ENCODE measurements around the gene SIX5.

SIX5 gene

GRCh38 chr19:45769821-45770191, 754 bp upstream of the SIX5 start:
- no peak for DNase-seq (ENCODE audit: low read depth)
- H3K4me3 ChIP-seq (ENCODE audit: low read depth, low read length): peak overlapping the region; percentile 46
- TF ChIP-seq POLR2A (IDR thresholded peaks at IDR 0.05; ENCODE audit: extremely low read depth, insufficient read length) (no peak), MYC (IDR thresholded peaks at IDR 0.05; ENCODE audit: low read depth, low read length) (no peak), MAX (IDR thresholded peaks at IDR 0.05; ENCODE audit: low read depth, low read length) (no peak)
- TF ChIP-seq, protein P1, sequence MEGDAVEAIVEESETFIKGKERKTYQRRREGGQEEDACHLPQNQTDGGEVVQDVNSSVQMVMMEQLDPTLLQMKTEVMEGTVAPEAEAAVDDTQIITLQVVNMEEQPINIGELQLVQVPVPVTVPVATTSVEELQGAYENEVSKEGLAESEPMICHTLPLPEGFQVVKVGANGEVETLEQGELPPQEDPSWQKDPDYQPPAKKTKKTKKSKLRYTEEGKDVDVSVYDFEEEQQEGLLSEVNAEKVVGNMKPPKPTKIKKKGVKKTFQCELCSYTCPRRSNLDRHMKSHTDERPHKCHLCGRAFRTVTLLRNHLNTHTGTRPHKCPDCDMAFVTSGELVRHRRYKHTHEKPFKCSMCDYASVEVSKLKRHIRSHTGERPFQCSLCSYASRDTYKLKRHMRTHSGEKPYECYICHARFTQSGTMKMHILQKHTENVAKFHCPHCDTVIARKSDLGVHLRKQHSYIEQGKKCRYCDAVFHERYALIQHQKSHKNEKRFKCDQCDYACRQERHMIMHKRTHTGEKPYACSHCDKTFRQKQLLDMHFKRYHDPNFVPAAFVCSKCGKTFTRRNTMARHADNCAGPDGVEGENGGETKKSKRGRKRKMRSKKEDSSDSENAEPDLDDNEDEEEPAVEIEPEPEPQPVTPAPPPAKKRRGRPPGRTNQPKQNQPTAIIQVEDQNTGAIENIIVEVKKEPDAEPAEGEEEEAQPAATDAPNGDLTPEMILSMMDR (IDR thresholded peaks at IDR 0.05; ENCODE audit: low read depth, low read length): no peak

DNA sequence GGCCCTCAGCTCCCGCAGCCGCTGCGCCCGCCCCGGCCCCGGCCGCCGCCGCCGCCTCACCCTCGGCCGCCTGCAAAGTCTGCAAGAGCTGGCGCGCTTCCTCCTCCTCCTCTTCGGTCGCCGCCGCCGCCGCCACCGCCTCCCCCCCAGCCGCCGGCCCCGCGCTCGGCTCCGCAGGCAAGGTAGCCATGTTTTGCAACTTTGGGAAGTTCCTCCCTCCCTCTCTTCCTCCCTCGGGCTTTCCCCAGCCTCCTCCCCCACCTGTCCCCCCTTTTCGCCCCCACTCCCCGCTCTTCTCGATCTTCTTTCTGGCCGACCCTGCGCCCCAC, 433 bp downstream of the SIX5 start:
- TF ChIP-seq MYC (IDR thresholded peaks at IDR 0.05; ENCODE audit: low read depth, low read length): no peak
- TF ChIP-seq, protein P1 (IDR thresholded peaks at IDR 0.05; ENCODE audit: low read depth, low read length): no peak
- DNase-seq (ENCODE audit: low read depth): peak; percentile 66
- peak overlapping the region; percentile 65 for H3K4me3 ChIP-seq (ENCODE audit: low read depth, low read length)

DNA sequence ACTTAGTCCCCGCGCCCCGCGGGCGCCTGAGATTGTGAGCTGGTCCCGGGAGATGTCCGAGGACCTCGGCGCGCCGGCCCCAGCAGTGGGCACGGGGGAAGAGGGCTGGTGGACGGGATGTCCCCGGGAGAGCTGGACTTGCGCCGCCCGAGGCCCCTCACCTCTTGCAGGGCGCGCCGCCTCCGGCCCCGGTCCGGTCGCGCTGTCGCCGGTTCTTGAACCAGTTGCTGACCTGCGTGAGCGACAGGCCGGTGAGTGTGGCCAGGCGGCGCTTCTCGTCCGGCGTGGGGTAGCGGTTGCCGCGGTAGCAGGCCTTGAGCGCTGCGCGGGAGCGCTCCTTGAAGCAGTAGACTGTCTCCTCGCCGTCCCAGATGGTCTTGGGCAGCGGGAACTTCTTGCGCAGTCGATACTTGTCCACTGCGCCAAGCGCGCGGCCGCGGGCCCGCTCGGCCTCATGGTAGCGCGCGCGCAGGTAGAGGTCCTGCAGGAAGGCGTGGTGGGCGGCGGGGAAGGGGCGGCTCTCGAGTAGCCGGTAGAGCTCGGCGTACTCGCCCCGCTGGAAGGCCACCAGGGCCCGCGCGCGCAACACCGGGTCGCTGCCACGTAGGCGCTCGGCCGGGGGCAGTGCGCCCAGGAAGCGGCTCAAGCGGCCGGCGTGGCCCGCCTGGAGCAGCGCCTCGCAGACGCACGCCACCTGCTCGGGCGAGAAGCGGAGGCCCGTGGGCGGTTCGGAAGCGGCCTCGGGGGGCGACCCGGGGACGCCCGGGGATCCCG, 984 bp downstream of the SIX5 start:
- peak; percentile 74 for DNase-seq (ENCODE audit: low read depth)
- peak overlapping the region; percentile 53 for H3K4me3 ChIP-seq (ENCODE audit: low read depth, low read length)
- peak; percentile 46 for TF ChIP-seq POLR2A (IDR thresholded peaks at IDR 0.05; ENCODE audit: extremely low read depth, insufficient read length)
- TF ChIP-seq MAX (IDR thresholded peaks at IDR 0.05; ENCODE audit: low read depth, low read length): no peak
- TF ChIP-seq, protein P1 (IDR thresholded peaks at IDR 0.05; ENCODE audit: low read depth, low read length): no peak
- TF ChIP-seq MYC (IDR thresholded peaks at IDR 0.05; ENCODE audit: low read depth, low read length): no peak; the same call in none of the 2 replicates

DNA sequence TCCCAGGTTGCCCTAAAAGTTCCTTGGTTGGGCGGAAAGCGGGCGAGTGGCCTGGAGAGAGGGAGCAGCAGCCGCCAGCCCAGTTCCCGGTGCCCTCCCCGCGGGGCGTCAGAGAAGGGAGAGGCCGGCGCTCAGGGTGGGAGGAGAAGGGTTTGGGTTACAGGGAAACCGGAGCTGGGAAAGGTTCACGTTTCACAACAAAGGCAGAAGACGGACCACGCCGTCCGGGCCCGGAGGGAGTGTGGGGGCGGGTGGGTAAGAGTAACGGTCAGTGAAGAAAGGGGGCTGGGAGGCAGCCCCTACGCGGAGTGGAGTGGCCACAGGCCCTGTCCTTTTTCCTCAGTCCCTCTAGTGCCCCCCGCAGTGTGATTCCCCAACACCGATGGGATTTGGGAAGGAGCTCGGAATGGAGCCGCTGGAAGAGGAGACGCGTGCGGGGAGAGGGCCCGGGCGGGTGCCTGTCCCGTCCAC, 1.6 kb downstream of the SIX5 start:
- H3K4me3 ChIP-seq (ENCODE audit: low read depth, low read length): peak overlapping the region; percentile 53
- DNase-seq (ENCODE audit: low read depth): peak; percentile 65
- TF ChIP-seq MYC (IDR thresholded peaks at IDR 0.05; ENCODE audit: low read depth, low read length) (peak; percentile 50; the same call in 1 of the 2 replicates), POLR2A (IDR thresholded peaks at IDR 0.05; ENCODE audit: extremely low read depth, insufficient read length) (no peak), MAX (IDR thresholded peaks at IDR 0.05; ENCODE audit: low read depth, low read length) (peak; percentile 66)
- TF ChIP-seq, protein P1 (IDR thresholded peaks at IDR 0.05; ENCODE audit: low read depth, low read length): no peak

DNA sequence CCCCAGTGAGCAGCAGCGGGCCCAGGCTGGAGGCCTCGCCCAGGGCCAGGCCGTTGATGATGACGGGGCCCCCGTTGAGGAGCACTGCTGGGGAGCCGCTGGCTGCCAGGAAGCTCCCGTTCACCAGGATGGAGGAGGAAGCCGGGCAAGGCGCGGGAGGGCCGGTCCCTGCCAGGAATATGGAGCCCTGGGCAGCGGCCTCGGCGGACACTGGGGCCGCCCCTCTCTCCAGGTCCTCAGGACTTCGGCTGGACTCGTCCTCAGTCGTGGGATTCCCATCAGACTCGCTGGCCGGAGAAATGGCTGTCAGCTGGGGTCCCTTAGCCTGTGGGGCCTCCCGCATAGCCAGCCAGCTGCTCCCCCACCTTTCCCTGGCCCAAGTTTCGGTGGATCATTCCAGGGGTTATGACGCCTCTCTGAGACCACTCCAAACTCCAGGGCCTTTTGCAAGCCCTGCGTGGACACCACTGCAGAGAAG, 2.1 kb downstream of the SIX5 start:
- TF ChIP-seq POLR2A (IDR thresholded peaks at IDR 0.05; ENCODE audit: extremely low read depth, insufficient read length) (no peak), MAX (IDR thresholded peaks at IDR 0.05; ENCODE audit: low read depth, low read length) (no peak), MYC (IDR thresholded peaks at IDR 0.05; ENCODE audit: low read depth, low read length) (no peak)
- TF ChIP-seq, protein P1 (IDR thresholded peaks at IDR 0.05; ENCODE audit: low read depth, low read length): no peak
- DNase-seq (ENCODE audit: low read depth): no peak

More for the DNA sequence above, 2.1 kb downstream of the SIX5 start:
- peak overlapping the region; percentile 53 for H3K4me3 ChIP-seq (ENCODE audit: low read depth, low read length)
